Activated B cell treated with CpG ODN at 0.5 μM for 24 hours (primary cell): ENCODE measurements around the gene FAM162A. TPM values are rescaled to one million over a fixed set of nuclear protein-coding genes. Genes with fewer than 3 reads are reported as not detected.

Experiments
- ATAC-seq: fragments of 200-7000 bp; cut with Tn5 transposase; one replicate; pipeline ENCODE4 v1.10.0; 2021; ENCODE audit warnings: low read depth, mild to moderate bottlenecking, moderate library complexity
- CTCF ChIA-PET: fragments of 350-600 bp; sonication (Branson Sonifier 250); formaldehyde crosslinking; loops from one replicate; lab custom pipeline; 2021; ENCODE audit warnings: antibody characterized with exemption; lab: Charles Lee
- POLR2A ChIA-PET: fragments of 350-600 bp; sonication (Branson Sonifier 250); formaldehyde crosslinking; loops from one replicate; lab custom pipeline; 2021; ENCODE audit warnings: antibody characterized with exemption; lab: Charles Lee
- DNase-seq: peaks from one replicate; pipeline ENCODE4 v3.0.0; 2022
- H3K27ac Mint-ChIP-seq: one replicate; pipeline ENCODE4 v1.8.0; 2020; ENCODE audit warnings: mixed read lengths
- H3K27me3 Mint-ChIP-seq: one replicate; pipeline ENCODE4 v1.8.0; 2021; ENCODE audit warnings: mixed read lengths
- H3K36me3 Mint-ChIP-seq: one replicate; pipeline ENCODE4 v1.8.0; 2021; ENCODE audit warnings: low read depth, mixed read lengths
- H3K4me1 Mint-ChIP-seq: one replicate; pipeline ENCODE4 v1.8.0; 2021; ENCODE audit warnings: mixed read lengths
- H3K4me3 Mint-ChIP-seq: one replicate; pipeline ENCODE4 v1.8.0; 2020; ENCODE audit warnings: mild to moderate bottlenecking, mixed read lengths
- H3K9me3 Mint-ChIP-seq: one replicate; pipeline ENCODE4 v1.8.0; 2020; ENCODE audit warnings: mixed read lengths
- CTCF ChIP-seq: fragments of 200-600 bp; IDR thresholded peaks from one replicate; pipeline ENCODE4 v1.8.0; 2022; ENCODE audit warnings: antibody characterized with exemption, mild to moderate bottlenecking
- intact Hi-C: fragments of 100-400 bp; cut with micrococcal nuclease; formaldehyde crosslinking; loops from one replicate; pipeline ENCODE4 v1.15.1; 2024
- total RNA-seq: library from RNA; stranded (reverse); gene quantifications from 2 replicates; pipeline ENCODE4 v1.2.3, GENCODE V29; 2022

Gene FAM162A
- total RNA-seq, 1 donor from 2014 or later, result 28.5 TPM

GRCh38 chr3:122350814-122351418, 33.1 kb upstream of the FAM162A start:
- Mint-ChIP-seq H3K36me3 (no peaks in the 10 kb centered on the region), H3K4me3 (no peak overlapping the region), H3K27me3 (no peaks in the 10 kb centered on the region), H3K4me1 (no peaks in the 10 kb centered on the region), H3K27ac (no peak overlapping the region), H3K9me3 (peaks cover 2% of the 10 kb centered on the region)
- no peak for TF ChIP-seq CTCF
- intact Hi-C loops, result no loop called here
- no peak for ATAC-seq
- CTCF ChIA-PET, result interaction anchor here (0.6 kb wide), 1 partner anchor 257 kb away, joined by 3 read pairs; no protein-coding TSS in a partner anchor
- POLR2A ChIA-PET, result no interaction called here
- no peak for DNase-seq

- ChIA-PET CTCF (interaction anchor here (0.6 kb wide), 1 partner anchor 257 kb away, joined by 3 read pairs; no protein-coding TSS in a partner anchor), POLR2A (no interaction called here)
- TF ChIP-seq CTCF, result no peak
- DNase-seq (no peak), ATAC-seq (no peak)
- Mint-ChIP-seq H3K27me3 (no peaks in the 10 kb centered on the region), H3K36me3 (no peaks in the 10 kb centered on the region), H3K27ac (no peak overlapping the region), H3K9me3 (peaks cover 2% of the 10 kb centered on the region), H3K4me3 (no peak overlapping the region), H3K4me1 (no peaks in the 10 kb centered on the region)
- intact Hi-C loops, result no loop called here
These were observed 32.4 kb upstream of the FAM162A start for GRCh38 chr3:122351612-122352011.

- H3K4me3 Mint-ChIP-seq, result no peak overlapping the region
- ATAC-seq, result no peak
- H3K9me3 Mint-ChIP-seq, result no peaks in the 10 kb centered on the region
- ChIA-PET POLR2A (interaction anchor here (0.7 kb wide), 1 partner anchor 12 kb away, joined by 4 read pairs; no protein-coding TSS in a partner anchor), CTCF (no interaction called here)
- H3K27ac Mint-ChIP-seq, result no peak overlapping the region
- no peak for TF ChIP-seq CTCF
- peaks cover 11% of the 10 kb centered on the region for H3K36me3 Mint-ChIP-seq
- no peak for DNase-seq
- no peaks in the 10 kb centered on the region for H3K27me3 Mint-ChIP-seq
- H3K4me1 Mint-ChIP-seq, result no peaks in the 10 kb centered on the region
- intact Hi-C loops, result no loop called here
These were observed 30.8 kb upstream of the FAM162A start for GRCh38 chr3:122353215-122353614.

- DNase-seq (no peak), ATAC-seq (no peak)
- ChIA-PET POLR2A (no interaction called here), CTCF (no interaction called here)
- intact Hi-C loops, result no loop called here
- peaks cover 18% of the 10 kb centered on the region for H3K36me3 Mint-ChIP-seq
- H3K27ac Mint-ChIP-seq, result no peak overlapping the region
- no peaks in the 10 kb centered on the region for H3K9me3 Mint-ChIP-seq
- H3K4me1 Mint-ChIP-seq, result no peaks in the 10 kb centered on the region
- TF ChIP-seq CTCF, result no peak
- H3K4me3 Mint-ChIP-seq, result no peak overlapping the region
- H3K27me3 Mint-ChIP-seq, result no peaks in the 10 kb centered on the region
These were observed 30.0 kb upstream of the FAM162A start for GRCh38 chr3:122353893-122354401.

- no peak overlapping the region for H3K27ac Mint-ChIP-seq
- CTCF ChIA-PET, result interaction anchor here (1.0 kb wide), 1 partner anchor 808 kb away, joined by 3 read pairs; no protein-coding TSS in a partner anchor
- no peak for TF ChIP-seq CTCF
- DNase-seq (no peak), ATAC-seq (no peak)
- H3K4me1 Mint-ChIP-seq, result no peaks in the 10 kb centered on the region
- H3K27me3 Mint-ChIP-seq, result no peaks in the 10 kb centered on the region
- no peak overlapping the region for H3K4me3 Mint-ChIP-seq
- POLR2A ChIA-PET, result no interaction called here
- H3K9me3 Mint-ChIP-seq, result no peaks in the 10 kb centered on the region
- H3K36me3 Mint-ChIP-seq, result peaks cover 24% of the 10 kb centered on the region
- intact Hi-C loops, result loop anchor here (1.0 kb wide), 2 partner anchors 254 to 809 kb away; no protein-coding TSS in a partner anchor
These were observed 28.4 kb upstream of the FAM162A start for GRCh38 chr3:122355612-122356011.
